GM23338 (cell line): ENCODE data around the gene TTC28. TPM values are rescaled to one million over a fixed set of nuclear protein-coding genes. Genes with fewer than 3 reads are reported as not detected.
"Not testable (repeated sequence)": the region's sequence is repeated elsewhere in the genome, so short reads cannot be mapped to it uniquely, and the experiment has no call there.

Experiments used
- ATAC-seq: fragments of 200-7000 bp; cut with Tn5 transposase; 3 replicates; pipeline ENCODE4 v1.9.1; 2020
- DNase-seq: peaks from one replicate; pipeline ENCODE4 v3.0.0-alpha.2; 2015; ENCODE audit warnings: low spot score
- H2AFZ ChIP-seq: fragments of 200-600 bp; sonication (generic); 2 replicates; pipeline ENCODE4 v1.8.0; 2016; ENCODE audit warnings: antibody characterized with exemption, mild to moderate bottlenecking, moderate library complexity
- H3F3A ChIP-seq: fragments of 200-600 bp; sonication (generic); replicated peaks from 2 replicates; pipeline ENCODE4 v1.8.0; 2017; ENCODE audit warnings: antibody characterized with exemption, mixed run types, low read depth
- H3K27ac ChIP-seq: fragments of 200-600 bp; sonication (generic); 2 replicates; pipeline ENCODE4 v1.6.1; 2016; ENCODE audit warnings: low read depth
- H3K27me3 ChIP-seq: fragments of 200-600 bp; sonication (generic); 2 replicates; pipeline ENCODE4 v1.8.0; 2016; ENCODE audit warnings: mild to moderate bottlenecking, mixed run types, moderate library complexity; ENCODE audit not compliant: insufficient read depth
- H3K36me3 ChIP-seq: fragments of 200-600 bp; sonication (generic); 2 replicates; pipeline ENCODE4 v1.8.0; 2016; ENCODE audit warnings: mild to moderate bottlenecking; ENCODE audit not compliant: insufficient read depth
- H3K4me1 ChIP-seq: fragments of 200-600 bp; sonication (generic); 2 replicates; pipeline ENCODE4 v1.8.0; 2016; ENCODE audit warnings: mild to moderate bottlenecking, moderate library complexity; ENCODE audit not compliant: insufficient read depth
- H3K4me2 ChIP-seq: fragments of 200-600 bp; sonication (generic); 2 replicates; pipeline ENCODE4 v1.7.1; 2017; ENCODE audit warnings: mixed run types
- H3K4me3 ChIP-seq: fragments of 200-600 bp; sonication (generic); 2 replicates; pipeline ENCODE4 v1.6.1; 2016; ENCODE audit warnings: mixed run types
- H3K79me2 ChIP-seq: fragments of 200-600 bp; sonication (generic); replicated peaks from 2 replicates; pipeline ENCODE4 v1.8.0; 2017; ENCODE audit warnings: mild to moderate bottlenecking; ENCODE audit not compliant: insufficient read depth
- H3K9me2 ChIP-seq: fragments of 200-600 bp; sonication (generic); 2 replicates; pipeline ENCODE4 v1.8.0; 2017; ENCODE audit not compliant: insufficient read depth
- H4K20me1 ChIP-seq: fragments of 200-600 bp; sonication (generic); replicated peaks from 2 replicates; pipeline ENCODE4 v1.8.0; 2017; ENCODE audit warnings: mild to moderate bottlenecking; ENCODE audit not compliant: insufficient read depth
- H3K27ac Mint-ChIP-seq: 2 replicates; pipeline ENCODE4 v1.8.0; 2020; ENCODE audit warnings: inconsistent platforms, mild to moderate bottlenecking, moderate library complexity, mixed read lengths
- H3K27me3 Mint-ChIP-seq: 3 replicates; pipeline ENCODE4 v1.8.0; 2022; ENCODE audit warnings: low read depth, mild to moderate bottlenecking, moderate library complexity, mixed read lengths, inconsistent platforms; ENCODE audit not compliant: insufficient read depth, poor library complexity
- H3K36me3 Mint-ChIP-seq: 3 replicates; pipeline ENCODE4 v1.8.0; 2021; ENCODE audit warnings: low read depth, mild to moderate bottlenecking, inconsistent platforms, moderate library complexity, mixed read lengths
- H3K4me1 Mint-ChIP-seq: 3 replicates; pipeline ENCODE4 v1.8.0; 2020; ENCODE audit warnings: mild to moderate bottlenecking, inconsistent platforms, mixed read lengths
- H3K4me3 Mint-ChIP-seq: 3 replicates; pipeline ENCODE4 v1.8.0; 2021; ENCODE audit warnings: moderate library complexity, mild to moderate bottlenecking, inconsistent platforms, mixed read lengths
- H3K9me3 Mint-ChIP-seq: 3 replicates; pipeline ENCODE4 v1.8.0; 2020; ENCODE audit warnings: moderate library complexity, mild to moderate bottlenecking, inconsistent platforms, mixed read lengths
- CREB1 ChIP-seq: fragments of 250-450 bp; sonication (Bioruptor Pico); IDR thresholded peaks from 2 replicates; pipeline ENCODE4 v1.5.0; 2020; ENCODE audit warnings: low read depth, mild to moderate bottlenecking, moderate library complexity
- EZH2phosphoT487 ChIP-seq: fragments of 200-600 bp; sonication (generic); IDR thresholded peaks from one replicate; pipeline ENCODE4 v1.8.1; 2018; ENCODE audit warnings: antibody characterized with exemption; ENCODE audit not compliant: unreplicated experiment
- JUNB ChIP-seq: IDR thresholded peaks from one replicate; pipeline ENCODE4 v1.6.1; 2016; ENCODE audit warnings: antibody characterized with exemption; ENCODE audit not compliant: unreplicated experiment
- STAT1 ChIP-seq: IDR thresholded peaks from one replicate; pipeline ENCODE4 v1.6.1; 2016; ENCODE audit warnings: antibody characterized with exemption; ENCODE audit not compliant: unreplicated experiment
- polyA plus RNA-seq: library from polyadenylated mRNA; unstranded; fragments of >200 nt; fragmentation: Nextera tagmentation; extraction: Ambion mirVana; gene quantifications from 2 replicates; pipeline ENCODE4 v1.2.1, GENCODE V29; 2016
- total RNA-seq: library from RNA; depleted of rRNA; stranded (reverse); fragments of >200 nt; shearing (Covaris generic); gene quantifications from 2 replicates; pipeline ENCODE4 v1.2.3, GENCODE V29; 2014
- TF ChIP-seq, protein P1 (sequence below), 2 experiments: fragments of 200-600 bp in 1 of 2; sonication (generic) in 1 of 2; conservative IDR thresholded peaks; 2 replicates each; pipeline versions ENCODE4 v1.5.1 to v1.6.1; 2016 to 2017; ENCODE audit warnings: antibody characterized with exemption in 2 of 2, low read depth in 2 of 2, mild to moderate bottlenecking in 2 of 2, moderate library complexity in 1 of 2
- TF ChIP-seq, protein P2 (sequence below): IDR thresholded peaks from one replicate; pipeline ENCODE4 v1.6.1; 2018; ENCODE audit warnings: antibody characterized with exemption; ENCODE audit not compliant: unreplicated experiment
- TF ChIP-seq, protein P3 (sequence below): fragments of 250-450 bp; sonication (Bioruptor Pico); IDR thresholded peaks from 2 replicates; pipeline ENCODE4 v1.5.0; 2020; ENCODE audit warnings: mild to moderate bottlenecking, moderate library complexity

The TTC28 gene
- total and polyA plus RNA-seq, 2 experiments from 2014 or later = 4.5 to 16.1 TPM

DNA sequence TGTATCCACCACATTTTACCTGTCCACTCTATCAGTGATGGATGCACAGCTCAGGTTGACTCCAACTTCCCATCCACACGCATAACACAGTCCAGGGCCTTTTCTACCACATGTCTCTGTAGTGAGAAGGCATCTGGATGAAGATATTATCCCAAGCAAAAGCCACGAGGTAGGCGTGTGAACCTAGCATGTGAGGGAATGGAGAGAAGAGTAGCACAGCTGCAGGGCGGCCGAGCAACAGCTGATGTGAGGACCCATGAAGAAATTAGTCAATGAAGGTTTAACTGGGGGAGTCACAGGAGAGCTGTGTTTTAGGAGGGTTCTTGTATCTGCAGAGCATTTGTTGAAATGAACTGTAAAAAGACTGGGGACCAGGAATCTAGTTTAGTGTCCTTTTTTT is 616.0 kb downstream of the TTC28 start:
- no peaks in the 10 kb centered on the region for H3K4me1 Mint-ChIP-seq
- ATAC-seq = no peak
- no peak for TF ChIP-seq JUNB
- TF ChIP-seq, protein P1, sequence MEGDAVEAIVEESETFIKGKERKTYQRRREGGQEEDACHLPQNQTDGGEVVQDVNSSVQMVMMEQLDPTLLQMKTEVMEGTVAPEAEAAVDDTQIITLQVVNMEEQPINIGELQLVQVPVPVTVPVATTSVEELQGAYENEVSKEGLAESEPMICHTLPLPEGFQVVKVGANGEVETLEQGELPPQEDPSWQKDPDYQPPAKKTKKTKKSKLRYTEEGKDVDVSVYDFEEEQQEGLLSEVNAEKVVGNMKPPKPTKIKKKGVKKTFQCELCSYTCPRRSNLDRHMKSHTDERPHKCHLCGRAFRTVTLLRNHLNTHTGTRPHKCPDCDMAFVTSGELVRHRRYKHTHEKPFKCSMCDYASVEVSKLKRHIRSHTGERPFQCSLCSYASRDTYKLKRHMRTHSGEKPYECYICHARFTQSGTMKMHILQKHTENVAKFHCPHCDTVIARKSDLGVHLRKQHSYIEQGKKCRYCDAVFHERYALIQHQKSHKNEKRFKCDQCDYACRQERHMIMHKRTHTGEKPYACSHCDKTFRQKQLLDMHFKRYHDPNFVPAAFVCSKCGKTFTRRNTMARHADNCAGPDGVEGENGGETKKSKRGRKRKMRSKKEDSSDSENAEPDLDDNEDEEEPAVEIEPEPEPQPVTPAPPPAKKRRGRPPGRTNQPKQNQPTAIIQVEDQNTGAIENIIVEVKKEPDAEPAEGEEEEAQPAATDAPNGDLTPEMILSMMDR (conservative IDR thresholded peaks at IDR 0.05; ENCODE audit: low read depth in 2 of 2) = no peak
- no peak for TF ChIP-seq CREB1 (CRISPR knock-in tag)
- TF ChIP-seq, protein P2, sequence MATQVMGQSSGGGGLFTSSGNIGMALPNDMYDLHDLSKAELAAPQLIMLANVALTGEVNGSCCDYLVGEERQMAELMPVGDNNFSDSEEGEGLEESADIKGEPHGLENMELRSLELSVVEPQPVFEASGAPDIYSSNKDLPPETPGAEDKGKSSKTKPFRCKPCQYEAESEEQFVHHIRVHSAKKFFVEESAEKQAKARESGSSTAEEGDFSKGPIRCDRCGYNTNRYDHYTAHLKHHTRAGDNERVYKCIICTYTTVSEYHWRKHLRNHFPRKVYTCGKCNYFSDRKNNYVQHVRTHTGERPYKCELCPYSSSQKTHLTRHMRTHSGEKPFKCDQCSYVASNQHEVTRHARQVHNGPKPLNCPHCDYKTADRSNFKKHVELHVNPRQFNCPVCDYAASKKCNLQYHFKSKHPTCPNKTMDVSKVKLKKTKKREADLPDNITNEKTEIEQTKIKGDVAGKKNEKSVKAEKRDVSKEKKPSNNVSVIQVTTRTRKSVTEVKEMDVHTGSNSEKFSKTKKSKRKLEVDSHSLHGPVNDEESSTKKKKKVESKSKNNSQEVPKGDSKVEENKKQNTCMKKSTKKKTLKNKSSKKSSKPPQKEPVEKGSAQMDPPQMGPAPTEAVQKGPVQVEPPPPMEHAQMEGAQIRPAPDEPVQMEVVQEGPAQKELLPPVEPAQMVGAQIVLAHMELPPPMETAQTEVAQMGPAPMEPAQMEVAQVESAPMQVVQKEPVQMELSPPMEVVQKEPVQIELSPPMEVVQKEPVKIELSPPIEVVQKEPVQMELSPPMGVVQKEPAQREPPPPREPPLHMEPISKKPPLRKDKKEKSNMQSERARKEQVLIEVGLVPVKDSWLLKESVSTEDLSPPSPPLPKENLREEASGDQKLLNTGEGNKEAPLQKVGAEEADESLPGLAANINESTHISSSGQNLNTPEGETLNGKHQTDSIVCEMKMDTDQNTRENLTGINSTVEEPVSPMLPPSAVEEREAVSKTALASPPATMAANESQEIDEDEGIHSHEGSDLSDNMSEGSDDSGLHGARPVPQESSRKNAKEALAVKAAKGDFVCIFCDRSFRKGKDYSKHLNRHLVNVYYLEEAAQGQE = no peak
- TF ChIP-seq STAT1 = no peak
- TF ChIP-seq EZH2phosphoT487 = no peak
- TF ChIP-seq, protein P3, sequence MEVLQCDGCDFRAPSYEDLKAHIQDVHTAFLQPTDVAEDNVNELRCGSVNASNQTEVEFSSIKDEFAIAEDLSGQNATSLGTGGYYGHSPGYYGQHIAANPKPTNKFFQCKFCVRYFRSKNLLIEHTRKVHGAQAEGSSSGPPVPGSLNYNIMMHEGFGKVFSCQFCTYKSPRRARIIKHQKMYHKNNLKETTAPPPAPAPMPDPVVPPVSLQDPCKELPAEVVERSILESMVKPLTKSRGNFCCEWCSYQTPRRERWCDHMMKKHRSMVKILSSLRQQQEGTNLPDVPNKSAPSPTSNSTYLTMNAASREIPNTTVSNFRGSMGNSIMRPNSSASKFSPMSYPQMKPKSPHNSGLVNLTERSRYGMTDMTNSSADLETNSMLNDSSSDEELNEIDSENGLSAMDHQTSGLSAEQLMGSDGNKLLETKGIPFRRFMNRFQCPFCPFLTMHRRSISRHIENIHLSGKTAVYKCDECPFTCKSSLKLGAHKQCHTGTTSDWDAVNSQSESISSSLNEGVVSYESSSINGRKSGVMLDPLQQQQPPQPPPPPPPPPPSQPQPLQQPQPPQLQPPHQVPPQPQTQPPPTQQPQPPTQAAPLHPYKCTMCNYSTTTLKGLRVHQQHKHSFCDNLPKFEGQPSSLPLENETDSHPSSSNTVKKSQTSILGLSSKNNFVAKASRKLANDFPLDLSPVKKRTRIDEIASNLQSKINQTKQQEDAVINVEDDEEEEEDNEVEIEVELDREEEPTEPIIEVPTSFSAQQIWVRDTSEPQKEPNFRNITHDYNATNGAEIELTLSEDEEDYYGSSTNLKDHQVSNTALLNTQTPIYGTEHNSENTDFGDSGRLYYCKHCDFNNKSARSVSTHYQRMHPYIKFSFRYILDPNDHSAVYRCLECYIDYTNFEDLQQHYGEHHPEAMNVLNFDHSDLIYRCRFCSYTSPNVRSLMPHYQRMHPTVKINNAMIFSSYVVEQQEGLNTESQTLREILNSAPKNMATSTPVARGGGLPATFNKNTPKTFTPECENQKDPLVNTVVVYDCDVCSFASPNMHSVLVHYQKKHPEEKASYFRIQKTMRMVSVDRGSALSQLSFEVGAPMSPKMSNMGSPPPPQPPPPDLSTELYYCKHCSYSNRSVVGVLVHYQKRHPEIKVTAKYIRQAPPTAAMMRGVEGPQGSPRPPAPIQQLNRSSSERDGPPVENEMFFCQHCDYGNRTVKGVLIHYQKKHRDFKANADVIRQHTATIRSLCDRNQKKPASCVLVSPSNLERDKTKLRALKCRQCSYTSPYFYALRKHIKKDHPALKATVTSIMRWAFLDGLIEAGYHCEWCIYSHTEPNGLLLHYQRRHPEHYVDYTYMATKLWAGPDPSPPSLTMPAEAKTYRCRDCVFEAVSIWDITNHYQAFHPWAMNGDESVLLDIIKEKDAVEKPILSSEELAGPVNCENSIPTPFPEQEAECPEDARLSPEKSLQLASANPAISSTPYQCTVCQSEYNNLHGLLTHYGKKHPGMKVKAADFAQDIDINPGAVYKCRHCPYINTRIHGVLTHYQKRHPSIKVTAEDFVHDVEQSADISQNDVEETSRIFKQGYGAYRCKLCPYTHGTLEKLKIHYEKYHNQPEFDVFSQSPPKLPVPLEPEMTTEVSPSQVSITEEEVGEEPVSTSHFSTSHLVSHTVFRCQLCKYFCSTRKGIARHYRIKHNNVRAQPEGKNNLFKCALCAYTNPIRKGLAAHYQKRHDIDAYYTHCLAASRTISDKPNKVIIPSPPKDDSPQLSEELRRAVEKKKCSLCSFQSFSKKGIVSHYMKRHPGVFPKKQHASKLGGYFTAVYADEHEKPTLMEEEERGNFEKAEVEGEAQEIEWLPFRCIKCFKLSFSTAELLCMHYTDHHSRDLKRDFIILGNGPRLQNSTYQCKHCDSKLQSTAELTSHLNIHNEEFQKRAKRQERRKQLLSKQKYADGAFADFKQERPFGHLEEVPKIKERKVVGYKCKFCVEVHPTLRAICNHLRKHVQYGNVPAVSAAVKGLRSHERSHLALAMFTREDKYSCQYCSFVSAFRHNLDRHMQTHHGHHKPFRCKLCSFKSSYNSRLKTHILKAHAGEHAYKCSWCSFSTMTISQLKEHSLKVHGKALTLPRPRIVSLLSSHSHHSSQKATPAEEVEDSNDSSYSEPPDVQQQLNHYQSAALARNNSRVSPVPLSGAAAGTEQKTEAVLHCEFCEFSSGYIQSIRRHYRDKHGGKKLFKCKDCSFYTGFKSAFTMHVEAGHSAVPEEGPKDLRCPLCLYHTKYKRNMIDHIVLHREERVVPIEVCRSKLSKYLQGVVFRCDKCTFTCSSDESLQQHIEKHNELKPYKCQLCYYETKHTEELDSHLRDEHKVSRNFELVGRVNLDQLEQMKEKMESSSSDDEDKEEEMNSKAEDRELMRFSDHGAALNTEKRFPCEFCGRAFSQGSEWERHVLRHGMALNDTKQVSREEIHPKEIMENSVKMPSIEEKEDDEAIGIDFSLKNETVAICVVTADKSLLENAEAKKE (CRISPR knock-in tag) = no peak
- peaks cover 9% of the 10 kb centered on the region; the same call in 2 of the 3 replicates for H3K36me3 Mint-ChIP-seq
- Histone ChIP-seq H3K4me1 (no peaks in the 10 kb centered on the region), H2AFZ (no peak overlapping the region), H3F3A (no peaks in the 10 kb centered on the region), H3K36me3 (no peaks in the 10 kb centered on the region), H3K79me2 (no peaks in the 10 kb centered on the region), H3K4me3 (no peak overlapping the region), H3K9me2 (no peaks in the 10 kb centered on the region), H3K27me3 (no peaks in the 10 kb centered on the region), H3K4me2 (no peak overlapping the region), H3K27ac (no peak overlapping the region), H4K20me1 (0 out of 2 replicates have a peak, but pooled peaks cover 3% of the 10 kb centered on the region)
- no peak overlapping the region for H3K27ac Mint-ChIP-seq
- DNase-seq = no peak
- peaks cover 10% of the 10 kb centered on the region; the same call in 1 of the 3 replicates for H3K9me3 Mint-ChIP-seq
- peaks cover 3% of the 10 kb centered on the region for H3K27me3 Mint-ChIP-seq
- H3K4me3 Mint-ChIP-seq = no peak overlapping the region

DNA sequence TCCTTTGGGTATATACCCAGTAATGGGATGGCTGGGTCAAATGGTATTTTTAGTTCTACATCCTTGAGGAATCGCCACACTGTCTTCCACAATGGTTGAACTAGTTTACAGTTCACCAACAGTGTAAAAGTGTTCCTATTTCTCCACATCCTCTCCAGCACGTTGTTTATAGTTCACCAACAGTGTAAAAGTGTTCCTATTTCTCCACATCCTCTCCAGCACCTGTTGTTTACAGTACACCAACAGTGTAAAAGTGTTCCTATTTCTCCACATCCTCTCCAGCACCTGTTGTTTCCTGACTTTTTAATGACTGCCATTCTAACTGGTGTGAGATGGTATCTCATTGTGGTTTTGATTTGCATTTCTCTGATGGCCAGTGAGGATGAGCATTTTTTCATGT is 619.0 kb downstream of the TTC28 start:
- H3K79me2 ChIP-seq, DNase-seq, ATAC-seq, H4K20me1 ChIP-seq, H3K4me1 ChIP-seq, H3K36me3 ChIP-seq, H3K9me2 ChIP-seq, H3K4me1 Mint-ChIP-seq, H2AFZ ChIP-seq, H3K4me2 ChIP-seq, H3K4me3 ChIP-seq, H3F3A ChIP-seq, H3K27ac Mint-ChIP-seq, H3K27me3 Mint-ChIP-seq, H3K36me3 Mint-ChIP-seq, H3K27me3 ChIP-seq, H3K4me3 Mint-ChIP-seq, H3K27ac ChIP-seq: not testable (repeated sequence)
- peaks cover 10% of the 10 kb centered on the region; the same call in 1 of the 3 replicates for H3K9me3 Mint-ChIP-seq
